Activated gamma-delta T cell (primary cell): ENCODE data around the gene TFEB.

Experiments
- DNase-seq: peaks from one replicate; lab custom pipeline; 2025; lab: John Stamatoyannopoulos, UW

Gene TFEB

GRCh38 chr6:41739041-41739440 lies 3.6 kb upstream of the TFEB start:
- no peak for DNase-seq

GRCh38 chr6:41737591-41738130 lies 2.3 kb upstream of the TFEB start:
- no peak for DNase-seq

- no peak for DNase-seq
Observed at GRCh38 chr6:41736800-41737555, 1.6 kb upstream of the TFEB start.

- DNase-seq, result no peak
Observed at GRCh38 chr6:41736186-41736733, 852 bp upstream of the TFEB start.

GRCh38 chr6:41734666-41735426 lies 562 bp downstream of the TFEB start:
- peak; percentile 60 for DNase-seq

GRCh38 chr6:41733707-41734665 lies 1.4 kb downstream of the TFEB start:
- peak; percentile 68 for DNase-seq

GRCh38 chr6:41733360-41733706 lies 2.1 kb downstream of the TFEB start:
- no peak for DNase-seq

GRCh38 chr6:41732591-41733359 lies 2.6 kb downstream of the TFEB start:
- no peak for DNase-seq

- DNase-seq, result no peak
Observed at GRCh38 chr6:41732149-41732548, 3.3 kb downstream of the TFEB start.

GRCh38 chr6:41731561-41732086 lies 3.8 kb downstream of the TFEB start:
- no peak for DNase-seq

- DNase-seq, result no peak
Observed at GRCh38 chr6:41730531-41731436, 4.6 kb downstream of the TFEB start.

- no peak for DNase-seq
Observed at GRCh38 chr6:41729624-41730023, 5.8 kb downstream of the TFEB start.

GRCh38 chr6:41728954-41729353 lies 6.5 kb downstream of the TFEB start:
- no peak for DNase-seq

- no peak for DNase-seq
Observed at GRCh38 chr6:41728073-41728936, 7.1 kb downstream of the TFEB start.

GRCh38 chr6:41727705-41728072 lies 7.7 kb downstream of the TFEB start:
- no peak for DNase-seq

- no peak for DNase-seq
Observed at GRCh38 chr6:41726876-41727275, 8.5 kb downstream of the TFEB start.

- no peak for DNase-seq
Observed at GRCh38 chr6:41724586-41725501, 10.6 kb downstream of the TFEB start.

GRCh38 chr6:41724228-41724580 lies 11.2 kb downstream of the TFEB start:
- DNase-seq, result no peak
